Measurements from ENCODE around the gene GPR156.

GRCh38 chr3:120171134-120171873, 113.7 kb downstream of the GPR156 start:
- TF ChIP-seq WT1 (tag by site-specific recombination; IDR thresholded peaks at IDR 0.05) = no peak
- no peak for TF ChIP-seq TCF7L2 (IDR thresholded peaks at IDR 0.05; ENCODE audit: borderline replicate concordance, low read depth, low read length)
- no peak for TF ChIP-seq ZNF513 (tag by site-specific recombination; IDR thresholded peaks at IDR 0.05)
- no peak for TF ChIP-seq ELK4 (IDR thresholded peaks at IDR 0.05; ENCODE audit: borderline replicate concordance, low read depth, low read length)
- no peak for TF ChIP-seq ZNF701 (tag by site-specific recombination; IDR thresholded peaks at IDR 0.05)
- no peak for TF ChIP-seq ZNF776 (tag by site-specific recombination; IDR thresholded peaks at IDR 0.05; ENCODE audit: borderline replicate concordance)
- TF ChIP-seq ZNF704 (tag by site-specific recombination; IDR thresholded peaks at IDR 0.05) = no peak
- no peak for TF ChIP-seq CTCF (tag by site-specific recombination; IDR thresholded peaks at IDR 0.05)
- TF ChIP-seq ZNF629 (tag by site-specific recombination; IDR thresholded peaks at IDR 0.05) = no peak
- no peak for TF ChIP-seq SETDB1 (IDR thresholded peaks at IDR 0.05; ENCODE audit: insufficient read length, low read length)
